Naive B cell (primary cell): ENCODE measurements around the gene GNB2. TPM values are rescaled to one million over a fixed set of nuclear protein-coding genes. Genes with fewer than 3 reads are reported as not detected.
"Not testable (repeated sequence)": the region's sequence is repeated elsewhere in the genome, so short reads cannot be mapped to it uniquely, and the experiment has no call there.

Source experiments
- ATAC-seq, 2 donors: fragments of 150-1000 bp; cut with Tn5 transposase; 2 replicates each; pipeline ENCODE4 v1.10.0; 2021; ENCODE audit warnings: low read depth in 2 of 2, mild to moderate bottlenecking in 2 of 2, moderate library complexity in 2 of 2
- DNase-seq: peaks from one replicate; pipeline ENCODE4 v3.0.0; 2022
- H3K27ac Mint-ChIP-seq, 6 donors: one replicate each; pipeline ENCODE4 v1.8.0; 2020 to 2022; ENCODE audit warnings: mild to moderate bottlenecking in 6 of 6, mixed read lengths in 6 of 6, moderate library complexity in 5 of 6, inconsistent platforms in 2 of 6
- H3K27me3 Mint-ChIP-seq, 3 donors: one replicate each; pipeline ENCODE4 v1.8.0; 2021 to 2022; ENCODE audit warnings: mixed read lengths in 3 of 3, mild to moderate bottlenecking in 1 of 3
- H3K36me3 Mint-ChIP-seq, 2 donors: one replicate each; pipeline ENCODE4 v1.8.0; 2020 to 2022; ENCODE audit warnings: mixed read lengths in 2 of 2, inconsistent platforms in 1 of 2, mild to moderate bottlenecking in 1 of 2
- H3K4me1 Mint-ChIP-seq, 3 donors: one replicate each; pipeline ENCODE4 v1.8.0; 2020 to 2022; ENCODE audit warnings: mixed read lengths in 3 of 3, inconsistent platforms in 1 of 3, mild to moderate bottlenecking in 1 of 3, moderate library complexity in 1 of 3
- H3K4me3 Mint-ChIP-seq, 8 donors: one replicate each; pipeline ENCODE4 v1.8.0; 2020 to 2022; ENCODE audit warnings: mild to moderate bottlenecking in 8 of 8, mixed read lengths in 8 of 8, moderate library complexity in 8 of 8, inconsistent platforms in 2 of 8
- H3K9me3 Mint-ChIP-seq, 7 donors: one replicate each; pipeline ENCODE4 v1.8.0; 2020 to 2022; ENCODE audit warnings: mixed read lengths in 7 of 7, mild to moderate bottlenecking in 5 of 7, inconsistent platforms in 2 of 7, moderate library complexity in 1 of 7
- polyA plus RNA-seq, 6 donors: library from polyadenylated mRNA; unstranded; fragments of 300-500 nt; fragmentation: Illumina TruSeq; gene quantifications; one replicate each; pipeline ENCODE4 v1.2.3, GENCODE V29; 2021; ENCODE audit warnings: low read depth in 6 of 6

The GNB2 gene
- polyA plus RNA-seq, 6 donors from 2014 or later = 46.2 to 65.4 (median 56.2) TPM

GRCh38 chr7:100687751-100688300 is 14.3 kb downstream of the GNB2 start:
- Mint-ChIP-seq H3K27ac (no peak overlapping the region), H3K4me3 (no peak overlapping the region), H3K4me1 (peaks cover 34 to 40% (median 37%) of the 10 kb centered on the region in 3 donors), H3K36me3 (no peaks in the 10 kb centered on the region), H3K27me3 (no peaks in the 10 kb centered on the region), H3K9me3 (peaks cover 0 to 2% (median 0%) of the 10 kb centered on the region in 7 donors)
- no peak for ATAC-seq
- no peak for DNase-seq

- Mint-ChIP-seq H3K27me3 (no peaks in the 10 kb centered on the region), H3K9me3 (peaks cover 0 to 2% (median 0%) of the 10 kb centered on the region in 7 donors), H3K4me1 (peaks cover 39 to 46% (median 42%) of the 10 kb centered on the region in 3 donors), H3K4me3 (peak overlapping the region in 1 of 8 donors; percentile 52), H3K27ac (peak overlapping the region in 3 of 6 donors; percentile 17 to 93 (median 79)), H3K36me3 (no peaks in the 10 kb centered on the region)
- ATAC-seq (no peak), DNase-seq (no peak)
Measured at GRCh38 chr7:100688326-100688860, 14.9 kb downstream of the GNB2 start.

GRCh38 chr7:100689230-100690135 is 15.9 kb downstream of the GNB2 start:
- H3K36me3 Mint-ChIP-seq = no peaks in the 10 kb centered on the region
- peak overlapping the region in 6 of 8 donors; percentile 3 to 69 (median 44) for H3K4me3 Mint-ChIP-seq
- no peak for DNase-seq
- H3K4me1 Mint-ChIP-seq = peaks cover 40 to 47% (median 44%) of the 10 kb centered on the region in 3 donors
- no peak for ATAC-seq
- peak overlapping the region in 5 of 6 donors; percentile 7 to 92 (median 17) for H3K27ac Mint-ChIP-seq
- H3K9me3 Mint-ChIP-seq = peaks cover 0 to 2% (median 0%) of the 10 kb centered on the region in 7 donors
- no peaks in the 10 kb centered on the region for H3K27me3 Mint-ChIP-seq

- Mint-ChIP-seq H3K27ac (peak overlapping the region in 5 of 6 donors; percentile 26 to 93 (median 33)), H3K36me3 (no peaks in the 10 kb centered on the region), H3K27me3 (no peaks in the 10 kb centered on the region), H3K4me3 (peak overlapping the region; percentile 87 to 98 (median 92)), H3K4me1 (peaks cover 42 to 63% (median 55%) of the 10 kb centered on the region in 3 donors), H3K9me3 (peaks cover 0 to 2% (median 0%) of the 10 kb centered on the region in 7 donors)
- DNase-seq (peak; percentile 75), ATAC-seq (peak; percentile 60 to 65)
Measured at GRCh38 chr7:100691676-100692577, 18.4 kb downstream of the GNB2 start.

GRCh38 chr7:100692578-100692961 is 19.0 kb downstream of the GNB2 start:
- no peaks in the 10 kb centered on the region for H3K36me3 Mint-ChIP-seq
- H3K4me3 Mint-ChIP-seq = peak overlapping the region; percentile 87 to 98 (median 92)
- ATAC-seq (no peak), DNase-seq (no peak)
- H3K27ac Mint-ChIP-seq = peak overlapping the region; percentile 11 to 95 (median 92)
- H3K9me3 Mint-ChIP-seq = peaks cover 0 to 2% (median 0%) of the 10 kb centered on the region in 7 donors
- H3K27me3 Mint-ChIP-seq = no peaks in the 10 kb centered on the region
- H3K4me1 Mint-ChIP-seq = peaks cover 41 to 63% (median 55%) of the 10 kb centered on the region in 3 donors

- DNase-seq = no peak
- peaks cover 41 to 63% (median 50%) of the 10 kb centered on the region in 3 donors for H3K4me1 Mint-ChIP-seq
- peak overlapping the region; percentile 82 to 95 (median 92) for H3K27ac Mint-ChIP-seq
- H3K9me3 Mint-ChIP-seq = peaks cover 0 to 2% (median 0%) of the 10 kb centered on the region in 7 donors
- H3K4me3 Mint-ChIP-seq = peak overlapping the region; percentile 87 to 98 (median 92)
- H3K36me3 Mint-ChIP-seq = no peaks in the 10 kb centered on the region
- ATAC-seq = peak; percentile 32 to 34
- H3K27me3 Mint-ChIP-seq = no peaks in the 10 kb centered on the region
Measured at GRCh38 chr7:100693312-100694097, 20.0 kb downstream of the GNB2 start.

- Mint-ChIP-seq H3K4me1 (peaks cover 33 to 56% (median 45%) of the 10 kb centered on the region in 3 donors), H3K27me3 (peaks cover 0 to 3% (median 0%) of the 10 kb centered on the region in 3 donors), H3K4me3 (peak within 1 kb of the TSS; percentile 87 to 98 (median 92)), H3K27ac (peak within 1 kb of the TSS; percentile 85 to 97 (median 94)), H3K9me3 (peaks cover 0 to 2% (median 0%) of the 10 kb centered on the region in 7 donors), H3K36me3 (no peaks in the 10 kb centered on the region)
- DNase-seq (peak; percentile 73), ATAC-seq (peak; percentile 70 to 73)
Measured at GRCh38 chr7:100694098-100694745, 20.7 kb downstream of the GNB2 start, which contains the start of gene GIGYF1. TSS of gene GIGYF1 (minus strand) at chr7:100694250. CDS start at chr7:100688238, 6,012 bp downstream.

GRCh38 chr7:100696123-100696521 is 22.6 kb downstream of the GNB2 start:
- peaks cover 27 to 40% (median 39%) of the 10 kb centered on the region in 3 donors for H3K4me1 Mint-ChIP-seq
- H3K27ac Mint-ChIP-seq = peak overlapping the region in 2 of 6 donors; percentile 77 to 84
- peak overlapping the region in 6 of 8 donors; percentile 72 to 90 (median 83) for H3K4me3 Mint-ChIP-seq
- no peaks in the 10 kb centered on the region for H3K9me3 Mint-ChIP-seq
- ATAC-seq = no peak
- no peaks in the 10 kb centered on the region for H3K36me3 Mint-ChIP-seq
- no peak for DNase-seq
- peaks cover 0 to 10% (median 0%) of the 10 kb centered on the region in 3 donors for H3K27me3 Mint-ChIP-seq

- ATAC-seq = no peak
- H3K27ac Mint-ChIP-seq = no peak overlapping the region
Measured at GRCh38 chr7:100699018-100699417, 25.5 kb downstream of the GNB2 start.

GRCh38 chr7:100701089-100701488 is 27.5 kb downstream of the GNB2 start:
- H3K9me3 Mint-ChIP-seq, H3K27me3 Mint-ChIP-seq, H3K36me3 Mint-ChIP-seq, ATAC-seq, DNase-seq, H3K27ac Mint-ChIP-seq, H3K4me3 Mint-ChIP-seq: not testable (repeated sequence)
- H3K4me1 Mint-ChIP-seq = peaks cover 5 to 15% (median 6%) of the 10 kb centered on the region in 3 donors

More at GRCh38 chr7:100699018-100699417, 25.5 kb downstream of the GNB2 start:
- no peaks in the 10 kb centered on the region for H3K9me3 Mint-ChIP-seq
- no peak for DNase-seq
- H3K36me3 Mint-ChIP-seq = no peaks in the 10 kb centered on the region
- peaks cover 0 to 10% (median 0%) of the 10 kb centered on the region in 3 donors for H3K27me3 Mint-ChIP-seq
- no peak overlapping the region for H3K4me3 Mint-ChIP-seq
- H3K4me1 Mint-ChIP-seq = peaks cover 6 to 21% (median 16%) of the 10 kb centered on the region in 3 donors

GRCh38 chr7:100705320-100705752 is 31.8 kb downstream of the GNB2 start:
- DNase-seq = peak; percentile 74
- Mint-ChIP-seq H3K4me3 (peak overlapping the region; percentile 92 to 97 (median 95)), H3K9me3 (no peaks in the 10 kb centered on the region), H3K27ac (peak overlapping the region in 5 of 6 donors; percentile 73 to 94 (median 80)), H3K27me3 (no peaks in the 10 kb centered on the region), H3K4me1 (peaks cover 15 to 27% (median 19%) of the 10 kb centered on the region in 3 donors), H3K36me3 (no peaks in the 10 kb centered on the region)
- ATAC-seq = peak; percentile 57 to 59
